ENCODE data around the gene ZNF138. TPM values are rescaled to one million over a fixed set of nuclear protein-coding genes. Genes with fewer than 3 reads are reported as not detected.

ZNF138 gene
- total RNA-seq, 1 experiment from 2014 or later = 25.6 TPM

DNA sequence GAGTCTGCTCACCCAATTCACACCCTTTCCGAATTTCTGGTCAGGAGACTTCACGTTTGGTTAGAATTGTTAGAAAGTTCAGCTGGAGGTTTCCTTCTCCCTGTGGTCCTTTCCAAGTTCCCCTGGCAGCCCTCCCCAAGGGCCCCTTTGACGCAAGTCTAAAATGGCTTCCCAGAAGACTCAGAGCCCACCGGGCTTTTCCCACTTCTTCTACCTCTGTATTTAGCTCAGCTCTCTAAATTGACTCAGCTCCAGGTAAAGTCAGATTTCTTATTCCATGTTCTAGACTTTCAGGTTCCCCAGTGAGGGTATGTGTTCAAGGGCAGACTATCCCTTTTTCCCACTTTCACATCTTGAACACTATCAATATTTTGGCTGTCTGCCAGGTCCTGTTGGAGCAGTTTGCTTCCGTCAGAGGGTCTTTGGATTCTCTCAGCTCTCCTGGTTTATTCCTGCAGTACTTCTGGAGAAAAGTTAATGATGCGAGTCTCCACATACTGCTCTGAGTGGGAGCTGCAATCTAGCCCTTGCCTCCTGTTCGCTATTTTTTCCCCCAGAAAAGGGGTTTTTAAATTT, 55.8 kb downstream of the ZNF138 start:
- Histone ChIP-seq H2AK5ac (ENCODE audit: insufficient read length, low read length) (no peak overlapping the region), H3K4ac (ENCODE audit: low read depth, low read length) (no peak overlapping the region), H4K20me1 (ENCODE audit: control insufficient read depth, insufficient read depth, insufficient read length) (no peaks in the 10 kb centered on the region), H2BK5ac (ENCODE audit: insufficient read length, low read length) (no peak overlapping the region), H3K79me2 (ENCODE audit: insufficient read depth, low read length) (no peaks in the 10 kb centered on the region), H4K91ac (ENCODE audit: insufficient read length, low read depth, low read length) (no peak overlapping the region), H3K4me2 (ENCODE audit: insufficient read depth, insufficient read length, low read length) (no peak overlapping the region), H3K23me2 (ENCODE audit: insufficient read length, low read depth, low read length, poor library complexity, severe bottlenecking) (no peaks in the 10 kb centered on the region), H3K14ac (ENCODE audit: insufficient read depth, low read length) (no peak overlapping the region; the same call in 1 of the 2 replicates), H2AFZ (ENCODE audit: low read length) (no peak overlapping the region), H3K27me3 (ENCODE audit: insufficient read depth, low read length) (no peaks in the 10 kb centered on the region), H2BK15ac (ENCODE audit: low read depth, low read length) (no peak overlapping the region), H2BK12ac (ENCODE audit: insufficient read length, low read depth, low read length) (no peak overlapping the region), H3K79me1 (ENCODE audit: insufficient read depth, low read depth, low read length, poor library complexity, severe bottlenecking) (no peaks in the 10 kb centered on the region), H3K9ac (ENCODE audit: extremely low read depth, insufficient read length, low read length) (no peak overlapping the region), H2BK20ac (ENCODE audit: low read depth, low read length, poor library complexity, severe bottlenecking) (no peak overlapping the region), H4K5ac (ENCODE audit: insufficient read length, low read depth, low read length) (no peak overlapping the region), H3K9me3 (ENCODE audit: control insufficient read depth, low read depth, low read length) (no peaks in the 10 kb centered on the region), H4K8ac (replicated peaks; ENCODE audit: insufficient read length, low read depth, low read length) (no peak overlapping the region), H3T11ph (ENCODE audit: low read length) (no peak overlapping the region), H3K23ac (ENCODE audit: insufficient read length, low read depth, low read length) (no peak overlapping the region), H3K18ac (ENCODE audit: insufficient read length, low read depth, low read length) (no peak overlapping the region), H3K27ac (ENCODE audit: insufficient read length, low read depth, low read length) (no peak overlapping the region), H3K4me1 (ENCODE audit: insufficient read depth, low read length) (no peaks in the 10 kb centered on the region), H3K56ac (ENCODE audit: insufficient read length, low read depth, low read length) (no peak overlapping the region), H2BK120ac (ENCODE audit: low read depth, low read length, poor library complexity, severe bottlenecking) (no peak overlapping the region)
- Mint-ChIP-seq H3K27me3 (ENCODE audit: low read depth) (peaks cover 1% of the 10 kb centered on the region), H3K4me1 (no peaks in the 10 kb centered on the region), H3K27ac (no peak overlapping the region), H3K36me3 (ENCODE audit: insufficient read depth in 1 of 3, low read depth in 3 of 3) (peaks cover 0 to 4% (median 0%) of the 10 kb centered on the region in 3 experiments; a peak in 2 of 7 replicates), H3K9me3 (peaks cover 37 to 62% of the 10 kb centered on the region in 2 experiments), H3K4me3 (no peak overlapping the region)
- no CpG with 5 or more reads among the region's 7 CpGs for whole genome bisulfite sequencing (ENCODE audit: extremely low coverage, insufficient read length, low lambda C conversion rate)
- DNase-seq = no peak
- TF ChIP-seq, protein P1, sequence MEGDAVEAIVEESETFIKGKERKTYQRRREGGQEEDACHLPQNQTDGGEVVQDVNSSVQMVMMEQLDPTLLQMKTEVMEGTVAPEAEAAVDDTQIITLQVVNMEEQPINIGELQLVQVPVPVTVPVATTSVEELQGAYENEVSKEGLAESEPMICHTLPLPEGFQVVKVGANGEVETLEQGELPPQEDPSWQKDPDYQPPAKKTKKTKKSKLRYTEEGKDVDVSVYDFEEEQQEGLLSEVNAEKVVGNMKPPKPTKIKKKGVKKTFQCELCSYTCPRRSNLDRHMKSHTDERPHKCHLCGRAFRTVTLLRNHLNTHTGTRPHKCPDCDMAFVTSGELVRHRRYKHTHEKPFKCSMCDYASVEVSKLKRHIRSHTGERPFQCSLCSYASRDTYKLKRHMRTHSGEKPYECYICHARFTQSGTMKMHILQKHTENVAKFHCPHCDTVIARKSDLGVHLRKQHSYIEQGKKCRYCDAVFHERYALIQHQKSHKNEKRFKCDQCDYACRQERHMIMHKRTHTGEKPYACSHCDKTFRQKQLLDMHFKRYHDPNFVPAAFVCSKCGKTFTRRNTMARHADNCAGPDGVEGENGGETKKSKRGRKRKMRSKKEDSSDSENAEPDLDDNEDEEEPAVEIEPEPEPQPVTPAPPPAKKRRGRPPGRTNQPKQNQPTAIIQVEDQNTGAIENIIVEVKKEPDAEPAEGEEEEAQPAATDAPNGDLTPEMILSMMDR (conservative IDR thresholded peaks at IDR 0.05) = no peak

Data from H9 (cell line).